ENCODE data around the gene COL8A1. TPM values are rescaled to one million over a fixed set of nuclear protein-coding genes. Genes with fewer than 3 reads are reported as not detected.

COL8A1 gene
- polyA plus RNA-seq, 3 donors: not detected

DNA sequence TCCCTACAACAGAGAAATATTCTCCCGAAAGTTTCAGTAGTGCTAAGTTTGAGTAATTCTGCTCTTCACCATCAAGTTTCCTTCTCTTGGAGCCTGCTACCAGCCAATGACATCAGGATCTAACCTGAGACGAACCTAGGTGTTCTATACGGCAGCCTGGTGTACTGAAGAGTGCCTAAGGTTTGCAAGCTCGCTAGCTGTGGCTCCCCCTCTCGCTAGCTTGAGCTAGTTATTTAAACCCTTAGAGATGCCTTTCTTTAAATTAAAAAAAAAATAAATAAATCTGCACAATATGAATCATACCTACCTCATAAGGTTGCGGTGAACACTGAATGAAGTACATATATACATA is 1.4 kb upstream of the COL8A1 start:
- intact Hi-C loops (cut with micrococcal nuclease): no loop called here
- Histone ChIP-seq H4K20me1 (ENCODE audit: insufficient read depth, low read length) (no peaks in the 10 kb centered on the region), H3K79me2 (ENCODE audit: insufficient read depth, low read length) (no peaks in the 10 kb centered on the region), H3K4me2 (replicated peaks; ENCODE audit: extremely low read depth, low read length, poor library complexity, severe bottlenecking) (no peak overlapping the region), H3K9ac (ENCODE audit: insufficient read depth, low read length, poor library complexity, severe bottlenecking) (no peak overlapping the region), H3K27me3 (ENCODE audit: control insufficient read depth in 2 of 2, insufficient read depth in 2 of 2, low read length in 2 of 2) (peaks cover 45 to 51% of the 10 kb centered on the region in 2 donors), H3K27ac (ENCODE audit: low read depth in 1 of 2, low read length in 2 of 2) (no peak overlapping the region), H3K36me3 (replicated peaks in 1 of 2; ENCODE audit: control insufficient read depth in 1 of 2, insufficient read depth in 2 of 2, low read length in 2 of 2) (no peaks in the 10 kb centered on the region), H3K4me1 (ENCODE audit: control insufficient read depth in 1 of 2, insufficient read depth in 2 of 2, low read length in 2 of 2) (no peaks in the 10 kb centered on the region), H3K4me3 (replicated peaks in 1 of 3; ENCODE audit: low read depth in 2 of 3, low read length in 3 of 3) (no peak overlapping the region), H2AFZ (ENCODE audit: insufficient read depth, low read depth, low read length, poor library complexity, severe bottlenecking) (no peak overlapping the region), H3K9me3 (replicated peaks in 1 of 2; ENCODE audit: control insufficient read depth in 1 of 2, insufficient read depth in 1 of 2, low read length in 2 of 2) (peaks cover 0 to 11% of the 10 kb centered on the region in 2 donors)
- DNase-seq: no peak
- Mint-ChIP-seq H3K9me3 (peaks cover 0 to 11% (median 6%) of the 10 kb centered on the region in 7 donors), H3K36me3 (peaks cover 0 to 3% of the 10 kb centered on the region in 2 donors), H3K4me1 (peaks cover 6% of the 10 kb centered on the region), H3K27ac (no peak overlapping the region), H3K27me3 (ENCODE audit: low read depth in 3 of 3) (peaks cover 36 to 56% (median 39%) of the 10 kb centered on the region in 3 donors), H3K4me3 (peak overlapping the region in 1 of 2 donors; percentile 28)
- TF ChIP-seq, protein P1, sequence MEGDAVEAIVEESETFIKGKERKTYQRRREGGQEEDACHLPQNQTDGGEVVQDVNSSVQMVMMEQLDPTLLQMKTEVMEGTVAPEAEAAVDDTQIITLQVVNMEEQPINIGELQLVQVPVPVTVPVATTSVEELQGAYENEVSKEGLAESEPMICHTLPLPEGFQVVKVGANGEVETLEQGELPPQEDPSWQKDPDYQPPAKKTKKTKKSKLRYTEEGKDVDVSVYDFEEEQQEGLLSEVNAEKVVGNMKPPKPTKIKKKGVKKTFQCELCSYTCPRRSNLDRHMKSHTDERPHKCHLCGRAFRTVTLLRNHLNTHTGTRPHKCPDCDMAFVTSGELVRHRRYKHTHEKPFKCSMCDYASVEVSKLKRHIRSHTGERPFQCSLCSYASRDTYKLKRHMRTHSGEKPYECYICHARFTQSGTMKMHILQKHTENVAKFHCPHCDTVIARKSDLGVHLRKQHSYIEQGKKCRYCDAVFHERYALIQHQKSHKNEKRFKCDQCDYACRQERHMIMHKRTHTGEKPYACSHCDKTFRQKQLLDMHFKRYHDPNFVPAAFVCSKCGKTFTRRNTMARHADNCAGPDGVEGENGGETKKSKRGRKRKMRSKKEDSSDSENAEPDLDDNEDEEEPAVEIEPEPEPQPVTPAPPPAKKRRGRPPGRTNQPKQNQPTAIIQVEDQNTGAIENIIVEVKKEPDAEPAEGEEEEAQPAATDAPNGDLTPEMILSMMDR (IDR thresholded peaks at IDR 0.05): no peak
- WGBS (ENCODE audit: insufficient coverage): no CpG with 5 or more reads among the region's 6 CpGs

GRCh38 chr3:99637368-99638111 is 854 bp upstream of the COL8A1 start:
- Histone ChIP-seq H2AFZ (ENCODE audit: insufficient read depth, low read depth, low read length, poor library complexity, severe bottlenecking) (no peak overlapping the region), H3K9ac (ENCODE audit: insufficient read depth, low read length, poor library complexity, severe bottlenecking) (no peak overlapping the region), H3K4me1 (ENCODE audit: control insufficient read depth in 1 of 2, insufficient read depth in 2 of 2, low read length in 2 of 2) (no peaks in the 10 kb centered on the region), H3K4me3 (replicated peaks in 1 of 3; ENCODE audit: low read depth in 2 of 3, low read length in 3 of 3) (no peak overlapping the region), H3K27me3 (ENCODE audit: control insufficient read depth in 2 of 2, insufficient read depth in 2 of 2, low read length in 2 of 2) (peaks cover 45 to 51% of the 10 kb centered on the region in 2 donors), H3K27ac (ENCODE audit: low read depth in 1 of 2, low read length in 2 of 2) (no peak overlapping the region), H3K4me2 (replicated peaks; ENCODE audit: extremely low read depth, low read length, poor library complexity, severe bottlenecking) (no peak overlapping the region), H3K36me3 (replicated peaks in 1 of 2; ENCODE audit: control insufficient read depth in 1 of 2, insufficient read depth in 2 of 2, low read length in 2 of 2) (no peaks in the 10 kb centered on the region), H3K79me2 (ENCODE audit: insufficient read depth, low read length) (no peaks in the 10 kb centered on the region), H3K9me3 (replicated peaks in 1 of 2; ENCODE audit: control insufficient read depth in 1 of 2, insufficient read depth in 1 of 2, low read length in 2 of 2) (peaks cover 0 to 11% of the 10 kb centered on the region in 2 donors), H4K20me1 (ENCODE audit: insufficient read depth, low read length) (no peaks in the 10 kb centered on the region)
- intact Hi-C loops (cut with micrococcal nuclease): no loop called here
- H3K27me3 Mint-ChIP-seq (ENCODE audit: low read depth in 3 of 3): peaks cover 36 to 55% (median 39%) of the 10 kb centered on the region in 3 donors
- H3K36me3 Mint-ChIP-seq: peaks cover 0 to 3% of the 10 kb centered on the region in 2 donors
- no peak for DNase-seq
- no peak overlapping the region for H3K27ac Mint-ChIP-seq
- WGBS (ENCODE audit: insufficient coverage): 2% methylated on average over 18 of the region's 22 CpGs
- H3K4me3 Mint-ChIP-seq: peak overlapping the region in 1 of 2 donors; percentile 65
- TF ChIP-seq, protein P1 (IDR thresholded peaks at IDR 0.05): no peak
- H3K9me3 Mint-ChIP-seq: peaks cover 0 to 11% (median 6%) of the 10 kb centered on the region in 7 donors
- H3K4me1 Mint-ChIP-seq: peaks cover 6% of the 10 kb centered on the region
